HCT116 (cell line): Measurements from ENCODE around the gene CRISP3. TPM values are rescaled to one million over a fixed set of nuclear protein-coding genes. Genes with fewer than 3 reads are reported as not detected.

ENCODE experiments used
- ATAC-seq: fragments of 200-7000 bp; cut with Tn5 transposase; 2 replicates; pipeline ENCODE4 v1.9.1; 2020; ENCODE audit warnings: mild to moderate bottlenecking, moderate library complexity
- BruUV-seq: library from RNA; stranded (reverse); fragments of 400-500 nt; replicated peaks from 2 replicates; lab custom pipeline; 2021; lab: Mats Ljungman, UMichigan
- CTCF ChIA-PET: fragments of 300-600 bp; sonication (Branson Sonifier 250); formaldehyde crosslinking; loops from one replicate; lab custom pipeline; 2021; ENCODE audit warnings: antibody characterized with exemption; lab: Charles Lee
- POLR2A ChIA-PET: fragments of 300-600, 350-600 bp; sonication (Branson Sonifier 250); formaldehyde crosslinking; loops from one replicate; lab custom pipeline; 2021; ENCODE audit warnings: antibody characterized with exemption; lab: Charles Lee
- RAD21 ChIA-PET, 2 experiments: fragments of 300-600 bp; sonication (Branson Sonifier 250); formaldehyde crosslinking; loops; one replicate each; lab custom pipeline; 2023; ENCODE audit warnings: low total read pairs in 2 of 2; ENCODE audit not compliant: uncharacterized antibody in 2 of 2, unreplicated experiment in 2 of 2, low non-redundant PET in 1 of 2; lab: Charles Lee
- DNase-seq: peaks from one replicate; pipeline ENCODE4 v3.0.0-alpha.2; 2010; ENCODE audit warnings: low read depth, low spot score
- H2AFZ ChIP-seq: fragments of 200-600 bp; shearing (Covaris generic), sonication (generic); 2 replicates; pipeline ENCODE4 v1.6.1; 2017; ENCODE audit warnings: low read depth, mixed run types, mixed read lengths, antibody characterized with exemption, low read length; ENCODE audit not compliant: poor library complexity, severe bottlenecking
- H3K27ac ChIP-seq: 2 replicates; pipeline ENCODE4 v1.5.1; 2012; ENCODE audit warnings: low read depth, low read length
- H3K27me3 ChIP-seq: fragments of 200-600 bp; sonication (generic); 2 replicates; pipeline ENCODE4 v1.6.1; 2016; ENCODE audit warnings: mixed run types, low read length, mixed read lengths; ENCODE audit not compliant: insufficient read depth
- H3K36me3 ChIP-seq, 2 experiments: fragments of 200-500 bp in 1 of 2; fragments of 200-600 bp in 1 of 2; sonication (Bioruptor generic) in 1 of 2; sonication (generic) in 1 of 2; 2 replicates each; pipeline versions ENCODE4 v1.5.1 to v1.6.1; 2014 to 2016; ENCODE audit warnings: low read length in 2 of 2, inconsistent platforms in 1 of 2, mixed read lengths in 1 of 2, mixed run types in 1 of 2; ENCODE audit not compliant: insufficient read depth in 2 of 2, control insufficient read depth in 1 of 2
- H3K4me1 ChIP-seq, 2 experiments: fragments of 200-600 bp in 1 of 2; sonication (generic) in 1 of 2; 2 replicates each; pipeline versions ENCODE4 v1.5.1 to v1.6.1; 2012 to 2017; ENCODE audit warnings: low read length in 2 of 2, inconsistent platforms in 1 of 2, mild to moderate bottlenecking in 1 of 2, mixed read lengths in 1 of 2, mixed run types in 1 of 2, moderate library complexity in 1 of 2; ENCODE audit not compliant: insufficient read depth in 2 of 2, control insufficient read depth in 1 of 2
- H3K4me2 ChIP-seq: fragments of 200-600 bp; sonication (generic); 2 replicates; pipeline ENCODE4 v1.6.1; 2017; ENCODE audit warnings: mixed run types, low read length, mixed read lengths
- H3K4me3 ChIP-seq, 2 experiments: fragments of 200-600 bp in 1 of 2; sonication (generic) in 1 of 2; replicated peaks in 1 of 2; 2 replicates each; pipeline ENCODE4 v1.5.1; 2011 to 2016; ENCODE audit warnings: low read length in 2 of 2, control low read depth in 1 of 2, low read depth in 1 of 2, mild to moderate bottlenecking in 1 of 2, mixed read lengths in 1 of 2, mixed run types in 1 of 2
- H3K79me2 ChIP-seq: fragments of 200-600 bp; sonication (generic); 2 replicates; pipeline ENCODE4 v1.6.1; 2017; ENCODE audit warnings: mild to moderate bottlenecking, mixed run types, low read length, moderate library complexity, mixed read lengths; ENCODE audit not compliant: insufficient read depth
- H3K9ac ChIP-seq: fragments of 200-600 bp; sonication (generic); 2 replicates; pipeline ENCODE4 v1.6.1; 2016; ENCODE audit warnings: low read length, mixed read lengths
- H3K9me2 ChIP-seq: fragments of 200-600 bp; sonication (generic), shearing (Covaris generic); 2 replicates; pipeline ENCODE4 v1.6.1; 2017; ENCODE audit warnings: mixed run types, mild to moderate bottlenecking, moderate library complexity; ENCODE audit not compliant: insufficient read depth
- H3K9me3 ChIP-seq, 2 experiments: fragments of 200-500 bp in 1 of 2; fragments of 200-600 bp in 1 of 2; sonication (Bioruptor generic) in 1 of 2; sonication (generic) in 1 of 2; 2 replicates each; pipeline ENCODE4 v1.6.1; 2014 to 2017; ENCODE audit warnings: low read length in 2 of 2, mixed read lengths in 2 of 2, inconsistent platforms in 1 of 2, low read depth in 1 of 2, mild to moderate bottlenecking in 1 of 2, mixed run types in 1 of 2, moderate library complexity in 1 of 2; ENCODE audit not compliant: control insufficient read depth in 1 of 2, insufficient read depth in 1 of 2
- H4K20me1 ChIP-seq: fragments of 200-600 bp; sonication (generic), shearing (Covaris generic); 2 replicates; pipeline ENCODE4 v1.6.1; 2017; ENCODE audit warnings: mixed run types, mild to moderate bottlenecking, moderate library complexity; ENCODE audit not compliant: insufficient read depth
- CBX3 ChIP-seq: IDR thresholded peaks from 2 replicates; pipeline ENCODE4 v1.6.1; 2012; ENCODE audit warnings: low read depth
- CTCF ChIP-seq, 3 experiments: fragments of 200-600 bp in 1 of 3; sonication (generic) in 1 of 3; IDR thresholded peaks in 2 of 3; conservative IDR thresholded peaks in 1 of 3; 2 replicates each; pipeline ENCODE4 v1.5.1; 2012 to 2017; ENCODE audit warnings: low read depth in 2 of 3, low read length in 2 of 3, antibody characterized with exemption in 1 of 3, borderline replicate concordance in 1 of 3, control low read depth in 1 of 3, mild to moderate bottlenecking in 1 of 3, mixed read lengths in 1 of 3, mixed run types in 1 of 3, moderate library complexity in 1 of 3; ENCODE audit not compliant: insufficient read depth in 1 of 3
- POLR2AphosphoS5 ChIP-seq: IDR thresholded peaks from 2 replicates; pipeline ENCODE4 v1.6.1; 2011; ENCODE audit warnings: mild to moderate bottlenecking, low read depth, low read length, moderate library complexity
- SRF ChIP-seq: IDR thresholded peaks from 2 replicates; pipeline ENCODE4 v1.6.1; 2012; ENCODE audit warnings: low read depth
- ZFX ChIP-seq: fragments of 450-650 bp; IDR thresholded peaks from 2 replicates; pipeline ENCODE4 v1.6.1; 2017
- ZNF274 ChIP-seq: fragments of 200-500 bp; sonication (Bioruptor generic); IDR thresholded peaks from 2 replicates; pipeline ENCODE4 v1.6.1; 2014; ENCODE audit warnings: mild to moderate bottlenecking, low read depth, low read length, inconsistent platforms
- intact Hi-C: fragments of 100-400 bp; cut with micrococcal nuclease; formaldehyde crosslinking; loops from 2 replicates; pipeline ENCODE4 v1.10.0; 2022
- total RNA-seq: library from RNA; stranded (reverse); gene quantifications from one replicate; pipeline ENCODE4 v1.2.1, GENCODE V29; 2021; ENCODE audit not compliant: unreplicated experiment
- TF ChIP-seq, protein P1 (sequence below): IDR thresholded peaks from 2 replicates; pipeline ENCODE4 v1.6.1; 2012; ENCODE audit warnings: low read depth

Gene CRISP3
- total RNA-seq, 1 experiment from 2014 or later: not detected

GRCh38 chr6:49775043-49775442 is 30.9 kb upstream of the CRISP3 start:
- Histone ChIP-seq H3K27me3 (no peaks in the 10 kb centered on the region), H3K4me2 (no peak overlapping the region), H3K4me3 (no peak overlapping the region), H3K27ac (no peak overlapping the region), H3K36me3 (no peaks in the 10 kb centered on the region), H2AFZ (peak overlapping the region; percentile 12), H3K9me3 (no peaks in the 10 kb centered on the region), H3K9ac (no peak overlapping the region), H3K9me2 (no peaks in the 10 kb centered on the region; the same call in 1 of the 2 replicates), H3K79me2 (no peaks in the 10 kb centered on the region), H3K4me1 (no peaks in the 10 kb centered on the region), H4K20me1 (no peaks in the 10 kb centered on the region)
- ChIA-PET RAD21 (no interaction called here), POLR2A (no interaction called here), CTCF (no interaction called here)
- intact Hi-C loops: no loop called here
- no TSS peak for BruUV-seq
- no peak for TF ChIP-seq POLR2AphosphoS5
- no peak for TF ChIP-seq ZFX
- TF ChIP-seq CTCF (IDR thresholded peaks at IDR 0.05 in 2 of 3, conservative IDR thresholded peaks at IDR 0.05 in 1 of 3; ENCODE audit: borderline replicate concordance in 1 of 3, insufficient read depth in 1 of 3, low read depth in 2 of 3, low read length in 2 of 3): no peak
- TF ChIP-seq CBX3: no peak
- no peak for TF ChIP-seq ZNF274
- TF ChIP-seq SRF: no peak
- TF ChIP-seq, protein P1, sequence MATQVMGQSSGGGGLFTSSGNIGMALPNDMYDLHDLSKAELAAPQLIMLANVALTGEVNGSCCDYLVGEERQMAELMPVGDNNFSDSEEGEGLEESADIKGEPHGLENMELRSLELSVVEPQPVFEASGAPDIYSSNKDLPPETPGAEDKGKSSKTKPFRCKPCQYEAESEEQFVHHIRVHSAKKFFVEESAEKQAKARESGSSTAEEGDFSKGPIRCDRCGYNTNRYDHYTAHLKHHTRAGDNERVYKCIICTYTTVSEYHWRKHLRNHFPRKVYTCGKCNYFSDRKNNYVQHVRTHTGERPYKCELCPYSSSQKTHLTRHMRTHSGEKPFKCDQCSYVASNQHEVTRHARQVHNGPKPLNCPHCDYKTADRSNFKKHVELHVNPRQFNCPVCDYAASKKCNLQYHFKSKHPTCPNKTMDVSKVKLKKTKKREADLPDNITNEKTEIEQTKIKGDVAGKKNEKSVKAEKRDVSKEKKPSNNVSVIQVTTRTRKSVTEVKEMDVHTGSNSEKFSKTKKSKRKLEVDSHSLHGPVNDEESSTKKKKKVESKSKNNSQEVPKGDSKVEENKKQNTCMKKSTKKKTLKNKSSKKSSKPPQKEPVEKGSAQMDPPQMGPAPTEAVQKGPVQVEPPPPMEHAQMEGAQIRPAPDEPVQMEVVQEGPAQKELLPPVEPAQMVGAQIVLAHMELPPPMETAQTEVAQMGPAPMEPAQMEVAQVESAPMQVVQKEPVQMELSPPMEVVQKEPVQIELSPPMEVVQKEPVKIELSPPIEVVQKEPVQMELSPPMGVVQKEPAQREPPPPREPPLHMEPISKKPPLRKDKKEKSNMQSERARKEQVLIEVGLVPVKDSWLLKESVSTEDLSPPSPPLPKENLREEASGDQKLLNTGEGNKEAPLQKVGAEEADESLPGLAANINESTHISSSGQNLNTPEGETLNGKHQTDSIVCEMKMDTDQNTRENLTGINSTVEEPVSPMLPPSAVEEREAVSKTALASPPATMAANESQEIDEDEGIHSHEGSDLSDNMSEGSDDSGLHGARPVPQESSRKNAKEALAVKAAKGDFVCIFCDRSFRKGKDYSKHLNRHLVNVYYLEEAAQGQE: no peak
- ATAC-seq: no peak
- DNase-seq: no peak
